B cell (primary cell): ENCODE data around the gene IRF9.

Experiments
- CTCF ChIP-seq: fragments of 200-600 bp; IDR thresholded peaks from one replicate; pipeline ENCODE4 v1.8.0; 2022; ENCODE audit warnings: antibody characterized with exemption, mild to moderate bottlenecking
- EZH2 ChIP-seq: IDR thresholded peaks from 2 replicates; pipeline ENCODE4 v1.6.1; 2012; ENCODE audit warnings: borderline replicate concordance, low read depth, mild to moderate bottlenecking, moderate library complexity, low read length; ENCODE audit not compliant: insufficient read depth, poor library complexity, severe bottlenecking

DNA sequence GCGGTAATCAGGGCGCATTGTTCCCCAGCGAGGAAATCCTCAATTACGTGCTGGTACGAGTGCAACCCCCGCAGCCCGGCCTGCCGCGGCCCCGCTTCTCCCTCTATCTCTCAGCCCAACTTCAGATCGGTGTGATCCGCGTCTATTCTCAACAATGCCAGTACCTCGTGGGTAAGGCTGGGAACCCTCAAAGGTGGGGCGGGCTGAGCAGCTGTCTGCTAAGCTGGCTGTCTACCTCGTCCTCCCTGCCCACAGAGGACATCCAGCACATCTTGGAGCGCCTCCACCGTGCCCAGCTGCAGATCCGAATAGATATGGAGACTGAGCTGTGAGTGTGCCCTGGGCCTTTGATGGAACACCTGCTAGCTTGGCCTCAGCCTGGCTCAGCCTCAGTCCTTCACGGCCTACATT, 11.8 kb downstream of the IRF9 start:
- TF ChIP-seq CTCF (no peak), EZH2 (no peak)
